Measurements from ENCODE around the gene INPP5J.
"Not testable (repeated sequence)": the region's sequence is repeated elsewhere in the genome, so short reads cannot be mapped to it uniquely, and the experiment has no call there.

The INPP5J gene

GRCh38 chr22:31153357-31153756 lies 30.6 kb downstream of the INPP5J start:
- no peak for DNase-seq

DNA sequence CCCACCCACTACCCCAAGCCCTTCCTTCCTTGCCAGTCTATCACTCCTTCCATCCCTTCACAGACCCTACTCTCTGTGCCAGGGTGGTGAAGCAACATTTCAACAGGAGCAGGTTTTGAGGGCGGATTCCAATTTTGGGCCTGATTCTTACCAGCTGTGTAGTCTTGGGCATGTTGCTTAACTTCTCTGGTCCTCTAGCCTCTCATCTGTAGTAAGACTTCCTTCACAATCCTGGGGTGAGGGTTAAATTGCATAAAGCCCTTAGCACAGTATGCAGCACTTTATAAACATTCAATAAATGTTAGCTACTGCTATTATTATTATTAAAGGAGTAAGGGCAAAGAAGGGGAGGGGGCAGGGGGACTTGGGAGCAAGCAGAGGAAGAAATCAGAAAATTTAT lies 32.2 kb downstream of the INPP5J start:
- no peak for DNase-seq

DNA sequence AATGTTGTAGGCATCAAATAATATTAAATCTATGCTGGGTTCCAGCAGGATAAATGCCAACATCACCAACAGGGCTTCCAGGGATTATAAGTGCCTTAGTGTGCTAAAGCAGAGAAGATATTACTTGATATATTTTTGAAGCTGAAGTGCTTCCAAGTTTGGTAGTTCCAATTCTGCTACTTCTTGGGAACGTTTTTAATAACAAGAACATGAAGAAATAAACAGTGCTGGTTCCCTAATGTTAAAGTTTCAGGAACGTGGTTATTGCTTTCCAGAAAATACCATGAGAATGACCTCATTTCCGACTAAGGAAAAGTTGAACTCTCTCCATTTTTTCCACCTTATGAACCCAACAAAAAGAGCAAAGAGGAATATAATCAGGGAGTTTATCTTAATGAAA lies 32.7 kb downstream of the INPP5J start:
- no peak for DNase-seq

DNA sequence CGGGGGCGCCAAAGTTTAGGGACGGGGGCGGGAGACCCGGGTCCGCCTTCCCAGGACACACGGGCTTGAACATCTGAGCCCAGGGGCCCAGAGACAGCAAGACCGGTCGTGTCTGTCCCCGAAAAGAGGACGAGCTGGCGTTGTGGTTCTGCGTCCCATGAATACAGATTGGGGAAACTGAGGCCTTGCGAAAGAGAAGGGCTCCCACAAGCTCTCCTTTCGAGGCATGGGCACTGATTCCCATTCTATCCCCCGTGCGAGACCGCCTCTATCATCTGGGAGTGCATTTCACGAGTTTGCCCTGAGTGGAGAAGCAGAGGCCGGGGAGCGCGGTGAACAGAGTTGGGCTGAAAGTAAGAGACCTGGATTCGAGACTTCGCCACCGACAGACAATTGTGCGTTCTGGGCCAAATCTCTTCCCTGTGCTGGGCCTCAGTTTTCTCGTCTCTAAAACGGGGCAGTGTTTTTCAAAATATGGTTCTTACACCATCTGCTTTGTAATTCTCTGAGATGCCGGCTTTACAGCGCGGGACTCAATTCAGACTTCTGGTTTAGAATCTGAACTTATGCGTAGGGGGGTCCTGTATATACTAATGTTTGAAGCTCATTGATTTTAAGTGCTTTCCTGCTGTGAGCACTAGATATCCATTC lies 37.7 kb downstream of the INPP5J start:
- no peak for DNase-seq

DNA sequence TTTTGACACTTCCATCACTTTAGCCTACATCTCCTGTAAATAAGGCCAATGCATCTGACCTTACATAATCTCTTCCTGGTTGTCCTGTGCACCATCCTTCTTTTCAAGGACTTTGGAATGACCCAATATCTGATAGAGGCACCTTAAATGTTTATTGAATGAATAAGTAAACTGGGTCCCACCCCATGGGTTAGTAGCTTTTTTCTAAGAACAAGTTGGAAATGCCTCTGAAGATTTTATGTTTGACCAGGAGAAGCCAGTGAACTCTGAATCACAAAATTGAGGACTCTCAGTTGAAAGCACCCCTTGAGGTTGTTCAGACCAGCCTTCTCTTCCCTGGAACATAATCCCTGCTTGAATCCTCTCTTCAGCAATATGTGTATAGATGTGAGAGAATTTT lies 38.6 kb downstream of the INPP5J start:
- DNase-seq = no peak

DNA sequence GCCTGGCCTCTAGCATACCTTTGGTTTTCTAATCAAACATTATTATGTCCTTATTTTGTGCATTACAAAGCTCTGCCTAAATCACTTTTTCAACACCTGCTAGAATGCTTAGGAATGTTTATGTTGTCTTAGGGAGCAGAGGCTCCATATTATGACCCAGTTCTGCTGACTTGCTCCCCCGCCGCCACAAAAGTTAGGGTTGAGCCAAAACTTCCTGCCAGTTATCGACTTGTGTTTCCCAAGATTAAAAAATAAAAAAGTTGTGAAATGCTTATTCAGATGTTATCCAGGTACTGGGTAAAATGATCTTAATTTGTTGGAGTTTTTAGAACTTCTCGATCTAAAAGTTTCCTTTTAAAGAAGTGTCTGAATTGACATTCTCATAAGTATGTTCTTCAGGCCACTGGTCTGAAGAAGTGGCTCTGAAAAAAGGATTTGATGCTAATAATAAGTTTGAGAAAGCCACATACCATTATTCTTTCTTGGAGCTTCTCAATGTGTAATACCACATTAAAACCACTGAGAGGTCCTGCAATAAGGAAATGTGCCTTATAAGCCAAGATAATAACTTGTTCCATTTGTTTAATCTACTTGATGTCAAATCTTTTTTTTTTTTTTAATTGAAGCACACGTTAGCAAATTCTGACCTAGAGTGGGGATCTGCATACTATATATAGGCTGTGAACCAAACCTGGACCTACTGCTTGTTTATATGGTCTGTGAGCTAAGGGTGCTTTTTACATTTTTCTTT lies 39.4 kb downstream of the INPP5J start:
- no peak for DNase-seq

- no peak for DNase-seq
These were observed 48.2 kb downstream of the INPP5J start for GRCh38 chr22:31170971-31171370.

GRCh38 chr22:31171734-31172133 lies 49.0 kb downstream of the INPP5J start:
- not testable (repeated sequence) for DNase-seq

- no peak for DNase-seq
These were observed 50.8 kb downstream of the INPP5J start for GRCh38 chr22:31173386-31174145.

GRCh38 chr22:31176923-31177322 lies 54.2 kb downstream of the INPP5J start:
- DNase-seq = no peak

DNA sequence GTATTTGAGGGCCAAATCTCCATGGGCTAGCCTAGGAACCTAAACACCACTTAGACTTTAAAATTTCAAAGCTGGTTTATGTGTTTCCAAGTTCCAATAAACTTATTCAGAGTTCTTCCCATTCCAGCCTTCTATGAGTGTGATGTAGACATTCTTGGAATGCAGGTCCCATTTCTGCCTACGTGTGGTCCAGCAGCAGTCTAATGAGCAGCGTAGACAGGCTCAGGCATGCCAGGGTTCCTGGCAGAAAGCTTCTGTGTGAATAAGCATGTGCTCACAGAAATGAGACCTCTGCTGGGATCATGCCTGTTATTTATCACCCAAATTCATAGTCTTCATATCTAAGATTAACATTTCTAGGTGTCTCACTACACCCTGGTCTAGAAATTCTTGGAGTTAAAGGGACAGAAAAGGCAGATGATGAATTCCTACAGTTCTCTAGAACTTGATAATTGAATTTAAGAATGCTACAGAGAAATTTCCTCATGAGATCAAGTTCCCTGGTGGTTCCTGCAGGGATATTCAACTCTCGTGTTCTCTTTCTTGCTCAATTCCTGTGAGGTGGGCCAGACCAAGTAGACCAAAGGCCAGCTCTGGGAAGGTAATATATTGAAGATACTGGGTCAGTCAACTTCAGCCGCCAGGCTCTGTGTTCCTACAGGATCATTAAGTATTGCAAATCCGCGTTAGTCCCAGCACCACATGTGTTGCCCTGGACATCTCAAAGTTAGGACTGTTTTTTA lies 54.8 kb downstream of the INPP5J start:
- DNase-seq = no peak

- no peak for DNase-seq
These were observed 56.1 kb downstream of the INPP5J start for GRCh38 chr22:31178859-31179258.

DNA sequence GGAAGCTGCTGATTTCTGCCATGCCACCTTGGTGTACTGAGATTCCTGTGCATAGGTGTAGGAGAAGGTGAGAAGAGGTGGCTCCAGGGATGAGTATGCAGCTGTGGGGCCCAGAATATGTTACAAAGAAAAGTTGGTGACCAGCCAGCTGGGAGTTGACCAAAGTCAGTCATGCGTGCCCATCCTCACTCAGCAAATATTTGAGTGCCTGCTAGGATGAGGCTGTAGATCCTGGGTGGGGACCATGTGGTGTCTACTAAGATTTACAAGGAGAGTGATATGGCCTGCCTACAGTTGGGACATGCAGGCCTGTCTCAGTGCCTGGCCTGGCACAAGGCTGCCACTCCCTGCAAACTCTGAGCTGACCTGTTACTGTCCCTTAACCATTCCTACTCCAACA lies 56.6 kb downstream of the INPP5J start:
- DNase-seq = peak; percentile 83

DNA sequence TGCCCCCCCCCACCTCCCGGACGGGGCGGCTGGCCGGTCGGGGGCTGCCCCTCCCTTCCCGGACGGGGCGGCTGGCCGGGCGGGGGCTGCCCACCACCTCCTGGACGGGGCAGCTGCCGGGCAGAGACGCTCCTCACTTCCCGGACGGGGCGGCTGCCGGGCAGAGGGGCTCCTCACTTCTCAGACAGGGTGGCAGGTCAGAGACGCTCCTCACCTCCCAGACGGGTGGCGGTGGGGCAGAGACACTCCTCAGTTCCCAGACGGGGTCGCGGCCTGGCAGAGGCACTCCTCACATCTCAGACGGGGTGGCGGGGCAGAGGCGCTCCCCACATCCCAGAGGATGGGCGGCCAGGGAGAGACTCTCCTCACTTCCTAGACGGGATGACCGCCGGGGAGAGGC lies 61.2 kb downstream of the INPP5J start:
- no peak for DNase-seq

Measured in NCI-H2029 treated with DMSO at 0.1 percent for 48 hours (cell line).